ENCODE measurements around the gene SLC40A1.

- TF ChIP-seq CTCF (IDR thresholded peaks at IDR 0.05), result no peak
- TF ChIP-seq POLR2A (IDR thresholded peaks at IDR 0.05), result no peak
Measured at GRCh38 chr2:189527041-189527750, 53.4 kb downstream of the SLC40A1 start.

All from thyroid gland (tissue), 4 donors.